K562 (cell line): ENCODE results near the gene RAB5B. TPM values are rescaled to one million over a fixed set of nuclear protein-coding genes. Genes with fewer than 3 reads are reported as not detected.
A peak's percentile ranks its signal among the peaks of the same experiment; 100 is the strongest.

Experiments used
- HDAC2 ChIP-seq: fragments of 450-650 bp; IDR thresholded peaks from 2 replicates; pipeline ENCODE4 v1.6.1; 2016; ENCODE audit warnings: mild to moderate bottlenecking
- JUN ChIP-seq, 2 experiments: sonication (generic) in 1 of 2; formaldehyde crosslinking in 1 of 2; IDR thresholded peaks; 2 replicates each; pipeline versions ENCODE4 v1.6.1 to v1.8.0; 2012 to 2022; ENCODE audit warnings: borderline replicate concordance in 2 of 2, mild to moderate bottlenecking in 2 of 2, improper control_type of control experiment in 1 of 2, low read depth in 1 of 2, low read length in 1 of 2, missing genetic modification reagents in 1 of 2
- KLF13 ChIP-seq: fragments of 450-650 bp; IDR thresholded peaks from 2 replicates; pipeline ENCODE4 v1.6.1; 2016; ENCODE audit warnings: missing genetic modification characterization, low read depth, mild to moderate bottlenecking, missing compliant biosample characterization, moderate library complexity, borderline replicate concordance
- LARP7 ChIP-seq: fragments of 450-650 bp; IDR thresholded peaks from 2 replicates; pipeline ENCODE4 v1.6.1; 2016
- POU5F1 ChIP-seq: fragments of 150-350 bp; IDR thresholded peaks from 2 replicates; pipeline ENCODE4 v1.6.1; 2014; ENCODE audit warnings: borderline replicate concordance, low read length, low read depth, mild to moderate bottlenecking; ENCODE audit not compliant: partially characterized antibody
- RBM25 ChIP-seq: fragments of 200-400 bp; formaldehyde crosslinking; IDR thresholded peaks from 2 replicates; pipeline ENCODE4 v1.6.1; 2018; ENCODE audit warnings: low read length, low read depth, moderate library complexity; ENCODE audit not compliant: severe bottlenecking
- TEAD2 ChIP-seq: fragments of 450-650 bp; IDR thresholded peaks from 2 replicates; pipeline ENCODE4 v1.6.1; 2016; ENCODE audit warnings: missing genetic modification characterization, control low read depth, missing compliant biosample characterization
- polyA plus RNA-seq, 8 experiments: library from polyadenylated mRNA; depleted of rRNA in 4 of 8; stranded (reverse) in 5 of 8; unstranded in 3 of 8; fragments of >200 nt; fragmentation: Nextera tagmentation in 2 of 8; fragmentation: Illumina TruSeq in 1 of 8; extraction: Ambion mirVana in 2 of 8; extraction: Trizol in 1 of 8; gene quantifications; 2 replicates each; pipeline versions ENCODE4 v1.2.1 to v1.2.3, GENCODE V29; 2011 to 2014; ENCODE audit warnings: inconsistent platforms in 1 of 8, missing spikeins in 1 of 8
- total RNA-seq, 7 experiments: library from RNA; depleted of rRNA in 6 of 7; stranded (reverse); fragments of >200 nt in 6 of 7; fragmentation: Illumina TruSeq in 2 of 7; extraction: Trizol in 2 of 7; gene quantifications; 2 replicates each; pipeline versions ENCODE4 v1.2.1 to v1.2.3, GENCODE V29; 2011 to 2021; ENCODE audit warnings: low replicate concordance in 1 of 7
- TF ChIP-seq, protein P1 (sequence below), 2 experiments: IDR thresholded peaks; 2 replicates each; pipeline ENCODE4 v1.6.1; 2012; ENCODE audit warnings: improper control_type of control experiment in 2 of 2, low read depth in 2 of 2, low read length in 2 of 2, borderline replicate concordance in 1 of 2
- TF ChIP-seq, protein P2 (sequence below): fragments of 450-650 bp; IDR thresholded peaks from 2 replicates; pipeline ENCODE4 v1.6.1; 2014; ENCODE audit warnings: low read depth, mild to moderate bottlenecking, moderate library complexity, borderline replicate concordance
- TF ChIP-seq, protein P3 (sequence below): fragments of 450-650 bp; IDR thresholded peaks from 2 replicates; pipeline ENCODE4 v1.6.1; 2016; ENCODE audit warnings: low read depth
- TF ChIP-seq, protein P4 (sequence below): fragments of 250-450 bp; sonication (Bioruptor Pico); IDR thresholded peaks from 2 replicates; pipeline ENCODE4 v1.8.0; 2021; ENCODE audit warnings: mild to moderate bottlenecking, moderate library complexity

RAB5B gene
- total and polyA plus RNA-seq, 9 of the 15 experiments (the other 6 are each of a cell fraction or from before 2014, with no cell fraction given), result 6.8 to 73.8 (median 25.2) TPM

DNA sequence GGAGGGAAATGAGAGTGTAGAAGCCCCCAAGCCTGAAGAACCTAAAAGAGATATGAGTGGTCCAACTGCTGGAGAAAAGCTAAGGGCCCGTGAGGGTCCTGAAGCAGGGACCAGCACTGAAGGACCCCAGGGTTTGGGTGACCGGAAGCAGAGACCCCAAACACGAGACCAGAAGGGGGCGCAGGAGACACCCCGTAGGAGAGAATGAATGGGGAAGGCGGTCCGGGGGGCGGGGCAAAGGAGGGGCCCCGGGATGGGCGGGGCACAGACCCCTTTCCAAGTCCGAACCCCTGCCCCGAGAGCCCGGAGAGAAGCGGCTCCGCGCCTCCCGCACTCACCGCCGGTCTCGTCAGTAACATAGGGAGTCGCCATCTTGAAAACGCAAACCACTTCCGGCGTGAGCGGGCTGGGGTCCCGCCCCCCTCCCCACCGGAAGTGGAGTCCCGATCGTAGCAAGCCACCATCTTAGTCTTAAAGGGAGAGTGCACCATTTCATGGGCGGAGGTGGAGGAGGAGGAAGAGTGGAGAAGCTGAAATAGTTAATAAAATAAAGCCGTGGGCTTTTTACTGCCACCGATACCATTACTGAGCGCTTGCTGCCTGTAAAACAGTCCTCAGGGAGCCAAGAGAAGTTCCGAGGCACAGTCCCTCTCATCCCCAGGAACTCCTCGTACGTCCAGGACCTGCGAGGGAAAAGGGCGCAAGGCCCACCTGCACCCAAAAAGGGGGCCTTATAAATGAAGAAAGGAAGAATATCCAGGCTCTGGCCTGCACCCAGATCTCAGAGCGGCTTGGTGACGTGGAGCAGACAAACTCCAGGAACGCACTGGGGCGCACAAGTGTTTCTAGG is 46.9 kb upstream of the RAB5B start (continued):
- TF ChIP-seq, protein P1, sequence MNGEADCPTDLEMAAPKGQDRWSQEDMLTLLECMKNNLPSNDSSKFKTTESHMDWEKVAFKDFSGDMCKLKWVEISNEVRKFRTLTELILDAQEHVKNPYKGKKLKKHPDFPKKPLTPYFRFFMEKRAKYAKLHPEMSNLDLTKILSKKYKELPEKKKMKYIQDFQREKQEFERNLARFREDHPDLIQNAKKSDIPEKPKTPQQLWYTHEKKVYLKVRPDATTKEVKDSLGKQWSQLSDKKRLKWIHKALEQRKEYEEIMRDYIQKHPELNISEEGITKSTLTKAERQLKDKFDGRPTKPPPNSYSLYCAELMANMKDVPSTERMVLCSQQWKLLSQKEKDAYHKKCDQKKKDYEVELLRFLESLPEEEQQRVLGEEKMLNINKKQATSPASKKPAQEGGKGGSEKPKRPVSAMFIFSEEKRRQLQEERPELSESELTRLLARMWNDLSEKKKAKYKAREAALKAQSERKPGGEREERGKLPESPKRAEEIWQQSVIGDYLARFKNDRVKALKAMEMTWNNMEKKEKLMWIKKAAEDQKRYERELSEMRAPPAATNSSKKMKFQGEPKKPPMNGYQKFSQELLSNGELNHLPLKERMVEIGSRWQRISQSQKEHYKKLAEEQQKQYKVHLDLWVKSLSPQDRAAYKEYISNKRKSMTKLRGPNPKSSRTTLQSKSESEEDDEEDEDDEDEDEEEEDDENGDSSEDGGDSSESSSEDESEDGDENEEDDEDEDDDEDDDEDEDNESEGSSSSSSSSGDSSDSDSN (IDR thresholded peaks at IDR 0.05; ENCODE audit: borderline replicate concordance in 1 of 2, low read depth in 2 of 2, low read length in 2 of 2), result peak; percentile 62; a peak in 2 of 4 replicates
- no peak for TF ChIP-seq TEAD2 (tag)
- TF ChIP-seq, protein P2, sequence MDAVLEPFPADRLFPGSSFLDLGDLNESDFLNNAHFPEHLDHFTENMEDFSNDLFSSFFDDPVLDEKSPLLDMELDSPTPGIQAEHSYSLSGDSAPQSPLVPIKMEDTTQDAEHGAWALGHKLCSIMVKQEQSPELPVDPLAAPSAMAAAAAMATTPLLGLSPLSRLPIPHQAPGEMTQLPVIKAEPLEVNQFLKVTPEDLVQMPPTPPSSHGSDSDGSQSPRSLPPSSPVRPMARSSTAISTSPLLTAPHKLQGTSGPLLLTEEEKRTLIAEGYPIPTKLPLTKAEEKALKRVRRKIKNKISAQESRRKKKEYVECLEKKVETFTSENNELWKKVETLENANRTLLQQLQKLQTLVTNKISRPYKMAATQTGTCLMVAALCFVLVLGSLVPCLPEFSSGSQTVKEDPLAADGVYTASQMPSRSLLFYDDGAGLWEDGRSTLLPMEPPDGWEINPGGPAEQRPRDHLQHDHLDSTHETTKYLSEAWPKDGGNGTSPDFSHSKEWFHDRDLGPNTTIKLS, result peak; percentile 70; the same call in 1 of the 2 replicates
- TF ChIP-seq RBM25, result no peak
- TF ChIP-seq, protein P3, sequence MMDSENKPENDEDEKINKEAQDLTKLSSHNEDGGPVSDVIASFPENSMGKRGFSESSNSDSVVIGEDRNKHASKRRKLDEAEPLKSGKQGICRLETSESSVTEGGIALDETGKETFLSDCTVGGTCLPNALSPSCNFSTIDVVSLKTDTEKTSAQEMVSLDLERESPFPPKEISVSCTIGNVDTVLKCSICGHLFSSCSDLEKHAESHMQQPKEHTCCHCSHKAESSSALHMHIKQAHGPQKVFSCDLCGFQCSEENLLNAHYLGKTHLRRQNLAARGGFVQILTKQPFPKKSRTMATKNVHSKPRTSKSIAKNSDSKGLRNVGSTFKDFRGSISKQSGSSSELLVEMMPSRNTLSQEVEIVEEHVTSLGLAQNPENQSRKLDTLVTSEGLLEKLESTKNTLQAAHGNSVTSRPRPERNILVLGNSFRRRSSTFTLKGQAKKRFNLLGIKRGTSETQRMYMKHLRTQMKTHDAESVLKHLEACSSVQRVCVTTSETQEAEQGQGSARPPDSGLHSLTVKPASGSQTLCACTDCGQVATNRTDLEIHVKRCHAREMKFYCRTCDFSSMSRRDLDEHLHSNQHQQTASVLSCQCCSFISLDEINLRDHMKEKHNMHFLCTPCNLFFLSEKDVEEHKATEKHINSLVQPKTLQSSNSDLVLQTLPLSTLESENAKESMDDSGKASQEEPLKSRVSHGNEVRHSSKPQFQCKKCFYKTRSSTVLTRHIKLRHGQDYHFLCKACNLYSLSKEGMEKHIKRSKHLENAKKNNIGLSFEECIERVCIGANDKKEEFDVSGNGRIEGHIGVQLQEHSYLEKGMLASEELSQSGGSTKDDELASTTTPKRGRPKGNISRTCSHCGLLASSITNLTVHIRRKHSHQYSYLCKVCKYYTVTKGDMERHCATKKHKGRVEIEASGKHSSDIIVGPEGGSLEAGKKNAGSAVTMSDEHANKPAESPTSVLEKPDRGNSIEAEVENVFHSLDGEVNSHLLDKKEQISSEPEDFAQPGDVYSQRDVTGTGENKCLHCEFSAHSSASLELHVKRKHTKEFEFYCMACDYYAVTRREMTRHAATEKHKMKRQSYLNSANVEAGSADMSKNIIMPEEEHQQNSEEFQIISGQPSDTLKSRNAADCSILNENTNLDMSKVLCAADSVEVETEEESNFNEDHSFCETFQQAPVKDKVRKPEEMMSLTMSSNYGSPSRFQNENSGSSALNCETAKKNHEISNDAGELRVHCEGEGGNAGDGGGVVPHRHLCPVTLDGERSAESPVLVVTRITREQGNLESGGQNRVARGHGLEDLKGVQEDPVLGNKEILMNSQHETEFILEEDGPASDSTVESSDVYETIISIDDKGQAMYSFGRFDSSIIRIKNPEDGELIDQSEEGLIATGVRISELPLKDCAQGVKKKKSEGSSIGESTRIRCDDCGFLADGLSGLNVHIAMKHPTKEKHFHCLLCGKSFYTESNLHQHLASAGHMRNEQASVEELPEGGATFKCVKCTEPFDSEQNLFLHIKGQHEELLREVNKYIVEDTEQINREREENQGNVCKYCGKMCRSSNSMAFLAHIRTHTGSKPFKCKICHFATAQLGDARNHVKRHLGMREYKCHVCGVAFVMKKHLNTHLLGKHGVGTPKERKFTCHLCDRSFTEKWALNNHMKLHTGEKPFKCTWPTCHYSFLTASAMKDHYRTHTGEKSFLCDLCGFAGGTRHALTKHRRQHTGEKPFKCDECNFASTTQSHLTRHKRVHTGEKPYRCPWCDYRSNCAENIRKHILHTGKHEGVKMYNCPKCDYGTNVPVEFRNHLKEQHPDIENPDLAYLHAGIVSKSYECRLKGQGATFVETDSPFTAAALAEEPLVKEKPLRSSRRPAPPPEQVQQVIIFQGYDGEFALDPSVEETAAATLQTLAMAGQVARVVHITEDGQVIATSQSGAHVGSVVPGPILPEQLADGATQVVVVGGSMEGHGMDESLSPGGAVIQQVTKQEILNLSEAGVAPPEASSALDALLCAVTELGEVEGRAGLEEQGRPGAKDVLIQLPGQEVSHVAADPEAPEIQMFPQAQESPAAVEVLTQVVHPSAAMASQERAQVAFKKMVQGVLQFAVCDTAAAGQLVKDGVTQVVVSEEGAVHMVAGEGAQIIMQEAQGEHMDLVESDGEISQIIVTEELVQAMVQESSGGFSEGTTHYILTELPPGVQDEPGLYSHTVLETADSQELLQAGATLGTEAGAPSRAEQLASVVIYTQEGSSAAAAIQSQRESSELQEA, result 0 out of 2 replicates have a peak, but pooled peaks have one; percentile 16
- TF ChIP-seq POU5F1, result no peak
- TF ChIP-seq JUN (IDR thresholded peaks at IDR 0.05; ENCODE audit: borderline replicate concordance, low read depth, low read length), result no peak
- TF ChIP-seq JUN (CRISPR knock-in tag; IDR thresholded peaks at IDR 0.05; ENCODE audit: borderline replicate concordance), result no peak
- peak; percentile 71; the same call in 1 of the 2 replicates for TF ChIP-seq HDAC2
- TF ChIP-seq, protein P4, sequence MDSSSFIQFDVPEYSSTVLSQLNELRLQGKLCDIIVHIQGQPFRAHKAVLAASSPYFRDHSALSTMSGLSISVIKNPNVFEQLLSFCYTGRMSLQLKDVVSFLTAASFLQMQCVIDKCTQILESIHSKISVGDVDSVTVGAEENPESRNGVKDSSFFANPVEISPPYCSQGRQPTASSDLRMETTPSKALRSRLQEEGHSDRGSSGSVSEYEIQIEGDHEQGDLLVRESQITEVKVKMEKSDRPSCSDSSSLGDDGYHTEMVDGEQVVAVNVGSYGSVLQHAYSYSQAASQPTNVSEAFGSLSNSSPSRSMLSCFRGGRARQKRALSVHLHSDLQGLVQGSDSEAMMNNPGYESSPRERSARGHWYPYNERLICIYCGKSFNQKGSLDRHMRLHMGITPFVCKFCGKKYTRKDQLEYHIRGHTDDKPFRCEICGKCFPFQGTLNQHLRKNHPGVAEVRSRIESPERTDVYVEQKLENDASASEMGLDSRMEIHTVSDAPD (CRISPR knock-in tag), result no peak
- TF ChIP-seq KLF13, result peak; percentile 69
- no peak; the same call in 1 of the 2 replicates for TF ChIP-seq LARP7
